SK-N-SH (cell line): ENCODE results near the gene KNOP1.

Source experiments
- CTCF ChIP-seq: fragments of 200-600 bp; sonication (generic); IDR thresholded peaks from 2 replicates; pipeline ENCODE4 v1.6.1; 2017; ENCODE audit warnings: antibody characterized with exemption, mild to moderate bottlenecking, moderate library complexity
- EP300 ChIP-seq, 2 experiments: IDR thresholded peaks; 2 replicates each; pipeline versions ENCODE4 v1.4.0 to v1.6.1; 2012; ENCODE audit warnings: borderline replicate concordance in 1 of 2, low read depth in 1 of 2, low read length in 1 of 2
- EZH2phosphoT487 ChIP-seq: fragments of 200-600 bp; sonication (generic); IDR thresholded peaks from 2 replicates; pipeline ENCODE4 v1.6.1; 2017; ENCODE audit warnings: low read depth, mixed run types, mild to moderate bottlenecking, antibody characterized with exemption, moderate library complexity, borderline replicate concordance
- FOXJ3 ChIP-seq: sonication (generic); formaldehyde crosslinking; IDR thresholded peaks from 2 replicates; pipeline ENCODE4 v1.5.1; 2020; ENCODE audit warnings: mild to moderate bottlenecking, missing genetic modification reagents
- JUND ChIP-seq: IDR thresholded peaks from 2 replicates; pipeline ENCODE4 v1.4.0; 2012
- MAX ChIP-seq: IDR thresholded peaks from 2 replicates; pipeline ENCODE4 v1.4.0; 2012; ENCODE audit warnings: low read depth
- MXI1 ChIP-seq: IDR thresholded peaks from 2 replicates; pipeline ENCODE4 v1.6.1; 2012; ENCODE audit warnings: mild to moderate bottlenecking, low read depth, low read length, improper control_type of control experiment
- POLR2AphosphoS5 ChIP-seq: IDR thresholded peaks from 2 replicates; pipeline ENCODE4 v1.6.1; 2012; ENCODE audit warnings: low read depth, low read length
- RFX5 ChIP-seq: IDR thresholded peaks from 2 replicates; pipeline ENCODE4 v1.6.1; 2012; ENCODE audit warnings: mild to moderate bottlenecking, improper control_type of control experiment, low read length
- SMC3 ChIP-seq: IDR thresholded peaks from 2 replicates; pipeline ENCODE4 v1.6.1; 2012; ENCODE audit warnings: low read depth, low read length, improper control_type of control experiment

- TF ChIP-seq CTCF (no peak), EP300 (IDR thresholded peaks at IDR 0.05; ENCODE audit: borderline replicate concordance in 1 of 2, low read depth in 1 of 2, low read length in 1 of 2) (no peak), EZH2phosphoT487 (no peak), SMC3 (no peak), RFX5 (no peak), FOXJ3 (no peak), POLR2AphosphoS5 (no peak), JUND (no peak), MXI1 (no peak), MAX (no peak)
Measured at GRCh38 chr16:19710191-19710908, 7.7 kb downstream of the KNOP1 start.
